Thoracic aorta (tissue), 2 donors: ENCODE results near the gene TLCD3B. TPM values are rescaled to one million over a fixed set of nuclear protein-coding genes. Genes with fewer than 3 reads are reported as not detected.

Source experiments
- ATAC-seq: fragments of 150-250 bp; one replicate; pipeline ENCODE4 v1.8.0; 2017; ENCODE audit warnings: low read depth; ENCODE audit not compliant: insufficient number of reproducible peaks, low FRiP score
- DNase-seq: peaks from one replicate; pipeline ENCODE4 v3.0.0-alpha.2; 2020; ENCODE audit warnings: low spot score
- H3K27ac ChIP-seq, 2 donors: fragments of 200-600 bp; sonication (generic); 1 replicate in 1 of 2; 2 replicates in 1 of 2; pipeline ENCODE4 v1.5.1; 2016; ENCODE audit warnings: mild to moderate bottlenecking in 2 of 2, moderate library complexity in 2 of 2
- H3K27me3 ChIP-seq: fragments of 200-600 bp; sonication (generic); replicated peaks from 2 replicates; pipeline ENCODE4 v1.6.0; 2016; ENCODE audit warnings: mild to moderate bottlenecking; ENCODE audit not compliant: insufficient read depth
- H3K36me3 ChIP-seq: fragments of 200-600 bp; sonication (generic); one replicate; pipeline ENCODE4 v1.5.1; 2016
- H3K4me1 ChIP-seq, 2 donors: fragments of 200-600 bp; sonication (generic); 1 replicate in 1 of 2; 2 replicates in 1 of 2; pipeline versions ENCODE4 v1.5.1 to v1.6.0; 2016; ENCODE audit warnings: low read depth in 2 of 2, mild to moderate bottlenecking in 1 of 2; ENCODE audit not compliant: control insufficient read depth in 1 of 2
- H3K4me3 ChIP-seq: fragments of 200-600 bp; sonication (generic); 2 replicates; pipeline ENCODE4 v1.5.1; 2016; ENCODE audit warnings: mild to moderate bottlenecking
- H3K9me3 ChIP-seq: fragments of 200-600 bp; sonication (generic); 2 replicates; pipeline ENCODE4 v1.5.1; 2016
- CTCF ChIP-seq: fragments of 200-600 bp; sonication (generic); IDR thresholded peaks from one replicate; pipeline ENCODE4 v1.5.1; 2019; ENCODE audit warnings: antibody characterized with exemption
- total RNA-seq, 2 donors: library from RNA; depleted of rRNA; stranded (reverse); fragments of >200 nt; gene quantifications; one replicate each; pipeline versions ENCODE4 v1.1.0 to v1.2.3, GENCODE V29; 2016

TLCD3B gene
- total RNA-seq, 2 donors from 2014 or later: not detected

GRCh38 chr16:30052671-30053372 is 21.8 kb upstream of the TLCD3B start:
- ATAC-seq: peak; percentile 55

GRCh38 chr16:30051518-30051917 is 20.4 kb upstream of the TLCD3B start:
- no peak for TF ChIP-seq CTCF
- H3K4me3 ChIP-seq: no peak overlapping the region
- peaks cover 7 to 9% of the 10 kb centered on the region in 2 donors for H3K4me1 ChIP-seq
- H3K36me3 ChIP-seq: no peaks in the 10 kb centered on the region
- H3K27me3 ChIP-seq: no peaks in the 10 kb centered on the region
- DNase-seq (no peak), ATAC-seq (no peak)
- H3K27ac ChIP-seq: no peak overlapping the region
- H3K9me3 ChIP-seq: no peaks in the 10 kb centered on the region

More at GRCh38 chr16:30052671-30053372, 21.8 kb upstream of the TLCD3B start:
- H3K9me3 ChIP-seq: no peaks in the 10 kb centered on the region
- no peaks in the 10 kb centered on the region for H3K27me3 ChIP-seq
- TF ChIP-seq CTCF: no peak
- DNase-seq: peak; percentile 67
- H3K4me1 ChIP-seq: peaks cover 7 to 9% of the 10 kb centered on the region in 2 donors
- peak overlapping the region; percentile 27 to 60 for H3K27ac ChIP-seq
- H3K36me3 ChIP-seq: no peaks in the 10 kb centered on the region
- H3K4me3 ChIP-seq: peak overlapping the region; percentile 88

- Histone ChIP-seq H3K27me3 (no peaks in the 10 kb centered on the region), H3K36me3 (no peaks in the 10 kb centered on the region), H3K27ac (no peak overlapping the region), H3K4me1 (peaks cover 7 to 9% of the 10 kb centered on the region in 2 donors), H3K4me3 (no peak overlapping the region), H3K9me3 (no peaks in the 10 kb centered on the region)
- no peak for TF ChIP-seq CTCF
- DNase-seq (no peak), ATAC-seq (no peak)
Measured at GRCh38 chr16:30049871-30050270, 18.8 kb upstream of the TLCD3B start.

GRCh38 chr16:30046588-30046987 is 15.5 kb upstream of the TLCD3B start:
- no peaks in the 10 kb centered on the region for H3K36me3 ChIP-seq
- no peaks in the 10 kb centered on the region for H3K9me3 ChIP-seq
- no peak for TF ChIP-seq CTCF
- DNase-seq: no peak
- H3K4me3 ChIP-seq: no peak overlapping the region
- ATAC-seq: no peak
- no peak overlapping the region for H3K27ac ChIP-seq
- H3K4me1 ChIP-seq: no peaks in the 10 kb centered on the region
- H3K27me3 ChIP-seq: no peaks in the 10 kb centered on the region

- Histone ChIP-seq H3K36me3 (no peaks in the 10 kb centered on the region), H3K27me3 (no peaks in the 10 kb centered on the region), H3K4me3 (no peak overlapping the region), H3K9me3 (no peaks in the 10 kb centered on the region), H3K27ac (no peak overlapping the region), H3K4me1 (no peaks in the 10 kb centered on the region)
- TF ChIP-seq CTCF: no peak
- ATAC-seq: no peak
- DNase-seq: no peak
Measured at GRCh38 chr16:30046178-30046577, 15.1 kb upstream of the TLCD3B start.
